ENCODE results near the gene HDAC8.

Gene HDAC8

DNA sequence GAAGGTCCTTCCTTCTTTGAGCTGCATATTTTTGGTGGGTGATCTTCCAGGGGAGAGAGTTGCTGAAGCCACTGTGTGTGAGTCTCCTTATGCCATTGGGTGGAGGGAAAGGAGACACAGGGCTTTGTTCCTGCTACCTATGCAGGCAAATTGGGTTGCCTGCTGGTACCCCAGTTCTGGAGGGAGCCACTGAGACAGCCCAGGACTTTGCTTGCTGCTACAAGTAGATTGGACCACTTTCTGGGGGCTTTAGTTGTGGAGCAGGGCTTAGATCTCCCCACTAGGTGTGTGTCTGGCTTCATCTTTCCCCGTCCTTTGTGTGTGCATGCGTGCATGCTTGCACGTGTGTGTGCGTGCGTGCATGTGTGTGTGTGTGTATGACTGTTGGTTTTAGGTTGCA is 276.9 kb downstream of the HDAC8 start:
- H3K4me1 ChIP-seq (ENCODE audit: control insufficient read depth in 5 of 5, insufficient read depth in 5 of 5, low read length in 5 of 5): peaks cover 0 to 5% (median 0%) of the 10 kb centered on the region in 5 donors
- H3K9me3 ChIP-seq (ENCODE audit: control insufficient read depth in 5 of 5, low read length in 5 of 5): no peaks in the 10 kb centered on the region
- no peak overlapping the region for H3K4me3 ChIP-seq (ENCODE audit: low read depth in 1 of 5, low read length in 5 of 5)
- peaks cover 7 to 32% (median 22%) of the 10 kb centered on the region in 5 donors for H3K27me3 ChIP-seq (ENCODE audit: control insufficient read depth in 5 of 5, insufficient read depth in 4 of 5, low read length in 5 of 5)
- H3K36me3 ChIP-seq (ENCODE audit: control insufficient read depth in 5 of 5, insufficient read depth in 5 of 5, low read length in 5 of 5): no peaks in the 10 kb centered on the region
- H3K27ac ChIP-seq (ENCODE audit: low read depth, low read length): no peak overlapping the region
- H3K9ac ChIP-seq (ENCODE audit: low read length in 5 of 5): no peak overlapping the region

DNA sequence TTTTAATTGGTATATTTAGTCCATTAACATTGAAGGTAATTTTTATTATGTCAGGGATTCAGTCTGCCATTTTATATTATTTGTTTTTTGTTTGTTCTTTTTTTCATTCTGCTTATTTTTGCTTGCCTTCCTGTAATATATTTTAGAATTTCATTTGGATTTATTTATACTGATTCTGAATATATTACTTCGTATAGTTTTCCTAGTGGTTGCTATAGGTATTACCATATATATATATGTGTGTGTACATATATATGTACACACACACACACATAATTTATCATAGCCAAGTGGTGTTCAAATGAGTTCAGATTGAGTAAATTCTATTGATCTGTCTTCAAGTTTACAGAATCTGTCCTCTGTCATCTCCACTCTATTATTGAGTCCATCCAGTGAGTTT is 278.1 kb downstream of the HDAC8 start:
- no peaks in the 10 kb centered on the region for H3K36me3 ChIP-seq (ENCODE audit: control insufficient read depth in 5 of 5, insufficient read depth in 5 of 5, low read length in 5 of 5)
- peaks cover 6 to 21% (median 16%) of the 10 kb centered on the region in 5 donors for H3K27me3 ChIP-seq (ENCODE audit: control insufficient read depth in 5 of 5, insufficient read depth in 4 of 5, low read length in 5 of 5)
- peaks cover 0 to 5% (median 0%) of the 10 kb centered on the region in 5 donors for H3K4me1 ChIP-seq (ENCODE audit: control insufficient read depth in 5 of 5, insufficient read depth in 5 of 5, low read length in 5 of 5)
- no peak overlapping the region for H3K9ac ChIP-seq (ENCODE audit: low read length in 5 of 5)
- no peak overlapping the region for H3K27ac ChIP-seq (ENCODE audit: low read depth, low read length)
- no peaks in the 10 kb centered on the region for H3K9me3 ChIP-seq (ENCODE audit: control insufficient read depth in 5 of 5, low read length in 5 of 5)
- no peak overlapping the region for H3K4me3 ChIP-seq (ENCODE audit: low read depth in 1 of 5, low read length in 5 of 5)

DNA sequence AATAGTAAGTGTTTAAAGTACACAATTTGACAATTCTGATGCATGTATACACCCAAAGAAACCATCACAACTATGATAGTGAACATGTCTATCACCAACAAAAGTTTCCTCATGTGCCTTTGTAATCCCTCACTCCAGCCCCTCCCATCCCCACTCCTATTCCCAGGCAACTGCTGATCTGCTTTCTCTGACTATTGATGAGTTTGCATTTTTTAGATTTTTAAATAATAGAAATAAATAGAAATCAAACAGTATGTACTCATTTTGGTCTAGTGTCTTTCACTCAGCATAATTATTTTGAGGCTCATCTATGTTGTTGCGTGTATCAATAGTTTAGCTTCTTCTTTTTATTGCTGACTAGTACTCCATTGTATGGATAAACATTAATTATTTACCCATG is 290.3 kb downstream of the HDAC8 start:
- Histone ChIP-seq H3K4me1 (ENCODE audit: control insufficient read depth in 5 of 5, insufficient read depth in 5 of 5, low read length in 5 of 5) (peaks cover 0 to 2% (median 1%) of the 10 kb centered on the region in 5 donors), H3K9me3 (ENCODE audit: control insufficient read depth in 5 of 5, low read length in 5 of 5) (no peaks in the 10 kb centered on the region), H3K36me3 (ENCODE audit: control insufficient read depth in 5 of 5, insufficient read depth in 5 of 5, low read length in 5 of 5) (no peaks in the 10 kb centered on the region), H3K27ac (ENCODE audit: low read depth, low read length) (no peak overlapping the region), H3K4me3 (ENCODE audit: low read depth in 1 of 5, low read length in 5 of 5) (no peak overlapping the region), H3K9ac (ENCODE audit: low read length in 5 of 5) (no peak overlapping the region), H3K27me3 (ENCODE audit: control insufficient read depth in 5 of 5, insufficient read depth in 4 of 5, low read length in 5 of 5) (peaks cover 0 to 15% (median 0%) of the 10 kb centered on the region in 5 donors)

DNA sequence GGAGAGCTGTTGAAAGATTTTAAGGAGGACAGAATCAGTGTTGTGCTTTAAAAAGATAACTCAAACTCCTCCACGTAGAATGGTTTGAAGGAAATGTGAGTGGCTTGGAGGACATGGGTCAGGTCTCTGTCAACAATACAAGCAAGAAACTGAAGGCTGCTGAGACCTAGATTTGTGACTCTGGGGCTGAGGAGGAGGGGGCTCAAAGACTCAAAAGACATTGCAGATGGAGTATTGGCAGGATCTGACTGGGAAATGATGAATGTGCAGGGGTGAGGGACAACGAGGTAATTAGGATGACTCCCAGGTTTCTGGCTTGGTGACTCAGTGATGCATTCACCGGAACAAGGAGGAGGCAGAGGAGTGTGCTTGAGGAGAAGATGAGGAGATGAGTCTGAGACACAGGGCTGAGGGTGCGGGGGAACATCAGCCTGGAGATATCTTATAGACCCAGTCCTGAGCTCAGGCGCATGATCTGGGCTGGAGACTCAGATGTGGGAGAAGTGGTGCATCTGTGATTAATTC is 292.3 kb downstream of the HDAC8 start:
- Histone ChIP-seq H3K9ac (ENCODE audit: low read length in 5 of 5) (no peak overlapping the region), H3K36me3 (ENCODE audit: control insufficient read depth in 5 of 5, insufficient read depth in 5 of 5, low read length in 5 of 5) (peaks cover under 1 to 4% (median 3%) of the 10 kb centered on the region in 5 donors), H3K4me3 (ENCODE audit: low read depth in 1 of 5, low read length in 5 of 5) (no peak overlapping the region), H3K4me1 (ENCODE audit: control insufficient read depth in 5 of 5, insufficient read depth in 5 of 5, low read length in 5 of 5) (peaks cover 2 to 16% (median 14%) of the 10 kb centered on the region in 5 donors), H3K9me3 (ENCODE audit: control insufficient read depth in 5 of 5, low read length in 5 of 5) (no peaks in the 10 kb centered on the region), H3K27ac (ENCODE audit: low read depth, low read length) (no peak overlapping the region), H3K27me3 (ENCODE audit: control insufficient read depth in 5 of 5, insufficient read depth in 4 of 5, low read length in 5 of 5) (peaks cover 0 to 15% (median 0%) of the 10 kb centered on the region in 5 donors)
